BJ (cell line): ENCODE data around the gene PROSER2. TPM values are rescaled to one million over a fixed set of nuclear protein-coding genes. Genes with fewer than 3 reads are reported as not detected.

Source experiments
- CTCF ChIA-PET: fragments of 350-600 bp; formaldehyde crosslinking; extraction: SDS; loops from one replicate; lab custom pipeline; 2021; ENCODE audit warnings: antibody characterized with exemption, inconsistent platforms; lab: Yijun Ruan, JAX
- POLR2A ChIA-PET: fragments of 300-600 bp; sonication (Branson Sonifier 250); formaldehyde crosslinking; extraction: SDS; loops from one replicate; lab custom pipeline; 2021; ENCODE audit warnings: antibody characterized with exemption; lab: Charles Lee
- DNase-seq: peaks from one replicate; pipeline ENCODE4 v3.0.0-alpha.2; 2011; ENCODE audit warnings: low read depth
- H3K27me3 ChIP-seq: 2 replicates; pipeline ENCODE4 v1.6.0; 2011; ENCODE audit warnings: low read length; ENCODE audit not compliant: control insufficient read depth, insufficient read depth
- H3K36me3 ChIP-seq: 2 replicates; pipeline ENCODE4 v1.5.1; 2011; ENCODE audit warnings: low read length; ENCODE audit not compliant: control insufficient read depth, insufficient read depth
- H3K4me3 ChIP-seq: 2 replicates; pipeline ENCODE4 v1.5.1; 2011; ENCODE audit warnings: low read depth, mild to moderate bottlenecking, control low read depth, low read length
- CTCF ChIP-seq: IDR thresholded peaks from 2 replicates; pipeline ENCODE4 v1.5.1; 2011; ENCODE audit warnings: low read depth, mild to moderate bottlenecking, control low read depth, inconsistent platforms, low read length, moderate library complexity; ENCODE audit not compliant: insufficient read depth
- polyA plus RNA-seq: library from polyadenylated mRNA; depleted of rRNA; stranded (reverse); fragments of >200 nt; gene quantifications from 2 replicates; pipeline ENCODE4 v1.2.3, GENCODE V29; 2011

Gene PROSER2
- polyA plus RNA-seq, 1 experiment, result 1.2 TPM

GRCh38 chr10:11822809-11823121 lies 391 bp upstream of the PROSER2 start:
- CTCF ChIA-PET, result no interaction called here
- H3K36me3 ChIP-seq, result no peaks in the 10 kb centered on the region
- no peak for TF ChIP-seq CTCF
- POLR2A ChIA-PET, result no interaction called here
- H3K4me3 ChIP-seq, result peak overlapping the region; percentile 76
- no peak for DNase-seq
- H3K27me3 ChIP-seq, result no peaks in the 10 kb centered on the region; the same call in 1 of the 2 replicates

GRCh38 chr10:11823989-11824346 lies 812 bp downstream of the PROSER2 start:
- POLR2A ChIA-PET, result no interaction called here
- DNase-seq, result no peak
- Histone ChIP-seq H3K27me3 (no peaks in the 10 kb centered on the region; the same call in 1 of the 2 replicates), H3K4me3 (peak overlapping the region; percentile 76), H3K36me3 (no peaks in the 10 kb centered on the region)
- CTCF ChIA-PET, result no interaction called here
- no peak for TF ChIP-seq CTCF

GRCh38 chr10:11824376-11824775 lies 1.2 kb downstream of the PROSER2 start:
- CTCF ChIA-PET, result interaction anchor here (0.9 kb wide), 1 partner anchor 22 kb away, joined by 4 read pairs; no protein-coding TSS in a partner anchor
- DNase-seq, result no peak
- Histone ChIP-seq H3K27me3 (no peaks in the 10 kb centered on the region; the same call in 1 of the 2 replicates), H3K4me3 (no peak overlapping the region; the same call in 1 of the 2 replicates), H3K36me3 (no peaks in the 10 kb centered on the region)
- TF ChIP-seq CTCF, result no peak
- POLR2A ChIA-PET, result no interaction called here

- ChIA-PET POLR2A (no interaction called here), CTCF (interaction anchor here (0.9 kb wide), 1 partner anchor 21 kb away, joined by 4 read pairs; no protein-coding TSS in a partner anchor)
- H3K27me3 ChIP-seq, result no peaks in the 10 kb centered on the region; the same call in 1 of the 2 replicates
Observed at GRCh38 chr10:11824825-11825224, 1.7 kb downstream of the PROSER2 start.

GRCh38 chr10:11825796-11826414 lies 2.7 kb downstream of the PROSER2 start:
- no peak overlapping the region for H3K4me3 ChIP-seq
- no peak for DNase-seq
- ChIA-PET POLR2A (no interaction called here), CTCF (no interaction called here)
- no peaks in the 10 kb centered on the region; the same call in 1 of the 2 replicates for H3K27me3 ChIP-seq
- TF ChIP-seq CTCF, result no peak
- no peaks in the 10 kb centered on the region for H3K36me3 ChIP-seq

More at GRCh38 chr10:11824825-11825224, 1.7 kb downstream of the PROSER2 start:
- no peak for TF ChIP-seq CTCF
- Histone ChIP-seq H3K36me3 (no peaks in the 10 kb centered on the region), H3K4me3 (no peak overlapping the region)
- DNase-seq, result no peak
